HepG2 (cell line): Measurements from ENCODE around the gene KCNQ1OT1. TPM values are rescaled to one million over a fixed set of nuclear protein-coding genes. Genes with fewer than 3 reads are reported as not detected.

ENCODE experiments used
- ARID3A ChIP-seq: IDR thresholded peaks from 2 replicates; pipeline ENCODE4 v1.6.1; 2012; ENCODE audit warnings: low read depth, low read length, improper control_type of control experiment
- ARNTL ChIP-seq: sonication (generic); formaldehyde crosslinking; IDR thresholded peaks from 2 replicates; pipeline ENCODE4 v1.4.0; 2020; ENCODE audit warnings: mild to moderate bottlenecking, missing genetic modification reagents
- BCL3 ChIP-seq: sonication (generic); formaldehyde crosslinking; IDR thresholded peaks from 2 replicates; pipeline ENCODE4 v1.5.1; 2020; ENCODE audit warnings: mild to moderate bottlenecking, missing genetic modification reagents, moderate library complexity
- CENPT ChIP-seq: sonication (generic); formaldehyde crosslinking; IDR thresholded peaks from 2 replicates; pipeline ENCODE4 v1.8.0; 2022; ENCODE audit warnings: low read depth, mild to moderate bottlenecking, moderate library complexity, missing genetic modification reagents
- HNF1B ChIP-seq: sonication (generic); formaldehyde crosslinking; IDR thresholded peaks from 2 replicates; pipeline ENCODE4 v1.5.1; 2020; ENCODE audit warnings: mild to moderate bottlenecking, moderate library complexity, missing genetic modification reagents
- IRF9 ChIP-seq: sonication (generic); formaldehyde crosslinking; IDR thresholded peaks from 2 replicates; pipeline ENCODE4 v1.8.0; 2022; ENCODE audit warnings: missing genetic modification reagents, mild to moderate bottlenecking, borderline replicate concordance
- KLF16 ChIP-seq, 2 experiments: sonication (generic) in 1 of 2; formaldehyde crosslinking in 1 of 2; IDR thresholded peaks; 2 replicates each; pipeline versions ENCODE4 v1.6.1 to v1.8.0; 2016 to 2023; ENCODE audit warnings: missing genetic modification reagents in 2 of 2, missing compliant biosample characterization in 1 of 2
- MIXL1 ChIP-seq: IDR thresholded peaks from 2 replicates; pipeline ENCODE4 v1.6.1; 2016
- MTA3 ChIP-seq: sonication (generic); formaldehyde crosslinking; IDR thresholded peaks from 2 replicates; pipeline ENCODE4 v1.4.0; 2020; ENCODE audit warnings: missing genetic modification reagents
- PHF8 ChIP-seq: sonication (generic); formaldehyde crosslinking; IDR thresholded peaks from 2 replicates; pipeline ENCODE4 v1.5.0; 2020; ENCODE audit warnings: missing genetic modification reagents
- REXO4 ChIP-seq: sonication (generic); formaldehyde crosslinking; IDR thresholded peaks from 2 replicates; pipeline ENCODE4 v1.8.0; 2022; ENCODE audit warnings: missing genetic modification reagents, mild to moderate bottlenecking, borderline replicate concordance
- RNF2 ChIP-seq: fragments of 450-650 bp; conservative IDR thresholded peaks from 2 replicates; pipeline ENCODE4 v1.6.1; 2016; ENCODE audit warnings: low read depth
- SIN3A ChIP-seq: IDR thresholded peaks from 2 replicates; pipeline ENCODE4 v1.6.1; 2011; ENCODE audit warnings: low read depth, mild to moderate bottlenecking, control low read depth, low read length, borderline replicate concordance
- ZFP91 ChIP-seq: sonication (generic); formaldehyde crosslinking; IDR thresholded peaks from 2 replicates; pipeline ENCODE4 v1.9.0; 2022; ENCODE audit warnings: missing genetic modification reagents, mild to moderate bottlenecking, borderline replicate concordance
- ZNF143 ChIP-seq: sonication (generic); formaldehyde crosslinking; IDR thresholded peaks from 2 replicates; pipeline ENCODE4 v1.4.0; 2020; ENCODE audit warnings: missing genetic modification reagents
- ZNF274 ChIP-seq: sonication (generic); formaldehyde crosslinking; IDR thresholded peaks from 2 replicates; pipeline ENCODE4 v1.5.1; 2020; ENCODE audit warnings: mild to moderate bottlenecking, missing genetic modification reagents
- ZNF354B ChIP-seq: sonication (generic); formaldehyde crosslinking; IDR thresholded peaks from 2 replicates; pipeline ENCODE4 v1.8.0; 2022; ENCODE audit warnings: mild to moderate bottlenecking, missing genetic modification reagents
- ZNF569 ChIP-seq: sonication (generic); formaldehyde crosslinking; IDR thresholded peaks from 2 replicates; pipeline ENCODE4 v1.5.0; 2020; ENCODE audit warnings: mild to moderate bottlenecking, missing genetic modification reagents, moderate library complexity, borderline replicate concordance
- ZNF800 ChIP-seq: sonication (generic); formaldehyde crosslinking; IDR thresholded peaks from 2 replicates; pipeline ENCODE4 v1.4.0; 2020; ENCODE audit warnings: missing genetic modification reagents
- polyA plus RNA-seq, 8 experiments: library from polyadenylated mRNA; depleted of rRNA in 3 of 8; stranded (reverse) in 7 of 8; unstranded in 1 of 8; fragments of >200 nt; fragmentation: Illumina TruSeq in 4 of 8; extraction: Trizol in 4 of 8; gene quantifications; 2 replicates each; pipeline versions ENCODE4 v1.2.1 to v1.2.3, GENCODE V29; 2011 to 2016; ENCODE audit warnings: low read depth in 4 of 8, missing spikeins in 1 of 8, mixed read lengths in 1 of 8; ENCODE audit not compliant: insufficient read depth in 1 of 8
- total RNA-seq, 5 experiments: library from RNA; depleted of rRNA; stranded (reverse); fragments of >200 nt; fragmentation: Illumina TruSeq; extraction: Trizol; gene quantifications; 2 replicates each; pipeline ENCODE4 v1.2.3, GENCODE V29; 2016; ENCODE audit warnings: low read depth in 1 of 5

The KCNQ1OT1 gene
- total and polyA plus RNA-seq, 2 of the 13 experiments (the other 11 are each of a cell fraction or from before 2014, with no cell fraction given): 1.3 to 18.9 TPM

- 0 out of 2 replicates have a peak, but pooled peaks have one; percentile 23 for TF ChIP-seq BCL3 (CRISPR knock-in tag)
- TF ChIP-seq ZNF274: peak; percentile 63
- no peak for TF ChIP-seq IRF9 (CRISPR knock-in tag)
- TF ChIP-seq ZNF143 (CRISPR knock-in tag): no peak
- TF ChIP-seq RNF2: no peak
- TF ChIP-seq PHF8 (CRISPR knock-in tag): peak; percentile 73
- peak in 1 of 2 experiments; percentile 78; a peak in 1 of 4 replicates for TF ChIP-seq KLF16 (CRISPR knock-in tag; IDR thresholded peaks at IDR 0.05)
- TF ChIP-seq MIXL1 (CRISPR knock-in tag): peak; percentile 54; the same call in 1 of the 2 replicates
- TF ChIP-seq MTA3 (CRISPR knock-in tag): no peak
- TF ChIP-seq CENPT (CRISPR knock-in tag): no peak
- peak; percentile 14; the same call in 1 of the 2 replicates for TF ChIP-seq HNF1B
- 0 out of 2 replicates have a peak, but pooled peaks have one; percentile 14 for TF ChIP-seq ARID3A
- TF ChIP-seq ARNTL (CRISPR knock-in tag): 0 out of 2 replicates have a peak, but pooled peaks have one; percentile 26
- TF ChIP-seq SIN3A: no peak
- TF ChIP-seq REXO4: no peak
- no peak for TF ChIP-seq ZNF569 (CRISPR knock-in tag)
- TF ChIP-seq ZFP91 (CRISPR knock-in tag): no peak; the same call in 1 of the 2 replicates
- TF ChIP-seq ZNF800 (CRISPR knock-in tag): 0 out of 2 replicates have a peak, but pooled peaks have one; percentile 3
- no peak for TF ChIP-seq ZNF354B (CRISPR knock-in tag)
Measured at GRCh38 chr11:2730272-2731129, 30.7 kb upstream of the KCNQ1OT1 start (continued).
